Skin of body (tissue), 2 donors: ENCODE results near the gene CSRNP3. TPM values are rescaled to one million over a fixed set of nuclear protein-coding genes. Genes with fewer than 3 reads are reported as not detected.
"Not testable (repeated sequence)": the region's sequence is repeated elsewhere in the genome, so short reads cannot be mapped to it uniquely, and the experiment has no call there.

Experiments
- DNase-seq: peaks from one replicate; lab custom pipeline; 2025; lab: John Stamatoyannopoulos, UW
- total RNA-seq: library from RNA; depleted of rRNA; stranded (reverse); fragments of >200 nt; gene quantifications from one replicate; pipeline ENCODE4 v1.2.3, GENCODE V29; 2014

Gene CSRNP3
- total RNA-seq, 1 donor from 2014 or later, result 5.5 TPM

DNA sequence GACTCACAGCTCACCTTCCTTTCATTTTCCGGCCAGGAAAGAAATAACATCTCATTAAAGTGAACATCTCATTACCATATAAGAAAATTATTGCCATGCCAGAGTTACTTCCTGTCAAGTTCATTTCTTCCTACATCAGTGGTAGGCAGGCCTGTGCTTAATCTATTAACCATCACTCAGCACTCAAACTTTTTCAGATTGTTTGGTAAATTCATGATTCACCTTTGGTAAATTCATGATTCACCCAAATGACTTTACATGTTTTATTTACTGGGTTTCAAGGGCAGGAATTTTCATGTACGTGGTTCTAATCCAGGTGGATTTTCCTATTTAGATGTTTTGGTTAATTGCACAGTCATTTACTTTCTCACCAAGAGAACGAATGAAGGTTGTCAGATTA, 116.5 kb downstream of the CSRNP3 start:
- DNase-seq, result no peak

DNA sequence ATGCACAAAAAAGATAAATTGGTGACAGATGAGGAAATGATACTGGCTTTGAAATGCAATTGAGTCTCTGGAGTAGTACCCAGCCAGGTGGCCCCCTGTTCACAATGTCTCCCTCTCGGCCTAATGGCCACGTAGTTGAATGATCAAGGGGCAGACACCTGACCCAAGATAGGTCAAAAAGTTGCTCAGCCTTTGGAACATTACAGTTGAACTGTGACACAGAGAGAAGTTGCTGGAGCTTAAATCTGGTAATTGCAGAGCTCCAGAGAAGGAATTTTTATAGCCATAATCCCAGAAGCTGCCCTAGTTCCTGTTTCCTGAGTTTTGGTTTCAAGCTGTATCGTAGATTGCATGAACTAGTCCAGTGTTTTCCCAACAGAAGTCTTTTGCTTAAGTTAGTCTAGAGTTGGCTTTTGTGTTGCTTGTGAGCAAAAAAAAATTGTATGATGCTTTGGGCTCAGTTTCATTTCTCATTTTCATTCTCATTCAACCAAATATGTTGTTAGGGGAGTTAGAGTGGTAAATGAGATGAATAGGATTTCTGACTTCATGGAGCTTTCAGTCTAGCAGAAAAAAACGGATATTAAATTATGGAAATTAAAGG, 117.9 kb downstream of the CSRNP3 start:
- no peak for DNase-seq

DNA sequence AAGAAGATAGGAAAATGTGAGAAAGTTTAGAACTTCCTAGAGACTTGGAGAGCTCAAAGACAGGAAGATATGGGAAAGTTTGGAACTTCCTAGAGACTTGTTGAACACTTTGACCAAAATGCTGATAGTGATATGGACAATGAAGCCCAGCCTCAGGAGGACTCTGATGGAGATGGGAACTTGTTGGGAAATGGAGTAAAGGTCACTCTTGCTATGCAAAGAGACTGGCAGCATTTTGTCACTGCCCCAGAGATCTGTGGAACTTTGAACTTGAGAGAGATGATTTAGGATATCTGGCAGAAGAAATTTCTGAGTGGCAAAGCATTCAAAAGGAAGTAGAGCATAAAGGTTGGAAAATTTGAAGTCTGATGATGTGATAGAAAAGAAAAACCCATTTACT, 121.5 kb downstream of the CSRNP3 start:
- not testable (repeated sequence) for DNase-seq

DNA sequence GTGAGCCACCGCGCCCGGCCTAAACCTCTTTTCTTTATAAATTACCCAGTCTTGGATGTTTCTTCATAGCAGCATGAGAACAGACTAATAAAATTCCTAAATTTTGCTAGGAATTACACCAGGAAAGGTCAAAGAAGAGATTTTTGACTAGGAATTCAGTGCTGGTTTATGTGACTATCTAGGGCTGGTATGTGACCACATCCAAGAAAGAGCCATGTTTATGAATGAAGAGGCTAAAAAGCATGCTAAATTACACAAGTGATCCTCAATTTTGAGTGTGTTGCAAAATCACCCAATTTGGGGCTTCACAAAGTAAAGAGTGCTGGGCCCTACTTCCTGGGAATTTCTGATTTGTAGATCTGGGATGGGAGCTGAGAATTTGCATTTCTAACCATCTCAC, 123.6 kb downstream of the CSRNP3 start:
- DNase-seq, result no peak

DNA sequence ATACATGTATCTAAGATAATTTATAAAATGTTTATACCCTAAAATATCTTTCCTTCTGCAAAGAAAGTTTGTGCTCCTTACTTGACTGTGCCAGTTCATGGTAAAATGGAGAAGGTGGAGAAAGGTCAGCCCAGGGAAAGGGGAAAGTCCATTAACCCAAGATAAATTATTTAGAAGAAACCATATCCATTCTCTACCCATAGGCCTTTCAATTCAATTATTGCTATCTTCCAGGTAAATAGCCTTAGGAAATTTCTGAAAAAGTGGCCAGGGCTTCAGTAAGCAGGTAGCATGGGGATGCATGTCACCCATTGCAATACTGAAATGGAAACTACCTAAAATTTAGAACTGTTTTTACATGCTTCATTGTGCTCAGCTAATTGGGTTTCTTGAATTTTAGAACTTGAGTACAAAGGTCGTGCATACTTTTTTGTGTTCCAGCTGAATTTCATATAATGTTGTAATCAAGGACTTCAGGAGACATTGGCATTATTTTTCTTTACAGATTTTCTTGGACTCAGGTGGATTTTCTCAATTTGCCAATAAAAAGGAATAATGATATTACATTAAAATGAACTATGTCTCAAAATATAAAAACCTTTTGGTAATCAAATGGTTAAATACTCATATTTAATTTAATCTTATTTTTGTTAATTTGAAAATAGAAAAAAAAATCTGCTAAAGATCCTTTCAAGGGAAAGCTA, 124.9 kb downstream of the CSRNP3 start:
- DNase-seq, result no peak

DNA sequence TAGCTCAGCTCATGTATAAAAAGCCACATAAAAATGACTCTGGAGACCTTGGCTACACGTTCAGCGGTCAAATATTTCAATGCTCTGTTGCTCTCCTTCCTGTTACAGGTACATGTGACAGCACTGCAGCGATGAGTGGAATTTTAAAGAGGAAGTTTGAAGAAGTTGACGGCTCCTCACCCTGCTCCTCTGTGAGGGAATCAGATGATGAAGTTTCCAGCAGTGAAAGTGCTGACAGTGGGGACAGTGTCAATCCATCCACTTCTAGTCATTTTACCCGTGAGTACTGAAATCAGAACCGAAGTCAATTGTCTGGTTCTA, 125.4 kb downstream of the CSRNP3 start:
- no peak for DNase-seq

DNA sequence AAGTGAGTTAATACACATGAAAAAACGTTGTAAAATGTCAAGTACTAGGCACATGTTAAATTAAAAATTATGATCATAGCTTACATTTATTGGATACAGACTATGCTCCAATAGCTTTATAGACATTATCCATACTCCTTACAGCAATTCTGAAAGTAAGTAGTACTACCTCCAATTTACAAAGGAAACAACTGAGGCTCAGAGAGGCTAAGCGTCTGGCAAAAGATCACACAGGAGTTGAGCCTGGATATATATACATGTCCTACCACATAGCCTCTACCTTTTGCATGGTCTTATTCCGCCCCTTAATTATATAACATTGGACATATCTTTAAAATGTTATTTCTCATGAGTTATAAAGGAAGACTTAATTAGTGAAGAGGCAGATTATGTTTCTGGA, 127.3 kb downstream of the CSRNP3 start:
- DNase-seq, result no peak

DNA sequence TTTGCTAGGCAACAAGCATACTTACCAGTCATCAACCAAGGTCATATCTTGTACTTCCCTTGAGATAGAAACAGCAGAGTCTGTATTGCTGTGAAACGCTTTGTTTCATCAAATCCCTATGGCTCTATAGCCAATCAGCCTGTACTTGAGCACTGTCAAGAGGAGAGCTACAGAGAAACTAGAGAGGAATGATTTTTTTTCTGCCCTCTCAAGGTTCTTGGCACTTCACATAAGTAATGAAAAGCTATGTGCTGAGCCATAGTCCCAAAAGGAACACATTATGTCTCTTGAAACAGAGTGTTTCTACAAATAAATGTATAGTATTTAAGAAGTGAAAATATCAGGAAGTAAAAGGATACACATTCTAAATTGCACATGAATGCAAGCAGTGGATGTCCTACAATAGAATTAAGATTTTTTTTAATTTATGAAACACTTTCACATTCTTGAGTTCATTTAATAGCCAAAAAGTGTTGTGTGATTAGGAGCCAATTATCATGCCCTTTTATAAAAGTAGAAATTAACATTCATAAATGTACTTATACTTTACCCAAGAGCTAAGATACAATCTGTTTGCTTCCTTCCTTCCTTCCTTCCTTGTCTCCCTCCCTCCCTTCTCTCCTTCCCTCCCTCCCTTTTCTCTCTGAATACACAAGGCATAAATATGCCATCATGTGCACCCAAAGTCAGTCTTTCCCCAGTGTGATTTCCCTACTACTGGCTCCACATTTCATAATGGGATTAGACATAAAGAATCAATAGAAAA, 131.8 kb downstream of the CSRNP3 start:
- no peak for DNase-seq

DNA sequence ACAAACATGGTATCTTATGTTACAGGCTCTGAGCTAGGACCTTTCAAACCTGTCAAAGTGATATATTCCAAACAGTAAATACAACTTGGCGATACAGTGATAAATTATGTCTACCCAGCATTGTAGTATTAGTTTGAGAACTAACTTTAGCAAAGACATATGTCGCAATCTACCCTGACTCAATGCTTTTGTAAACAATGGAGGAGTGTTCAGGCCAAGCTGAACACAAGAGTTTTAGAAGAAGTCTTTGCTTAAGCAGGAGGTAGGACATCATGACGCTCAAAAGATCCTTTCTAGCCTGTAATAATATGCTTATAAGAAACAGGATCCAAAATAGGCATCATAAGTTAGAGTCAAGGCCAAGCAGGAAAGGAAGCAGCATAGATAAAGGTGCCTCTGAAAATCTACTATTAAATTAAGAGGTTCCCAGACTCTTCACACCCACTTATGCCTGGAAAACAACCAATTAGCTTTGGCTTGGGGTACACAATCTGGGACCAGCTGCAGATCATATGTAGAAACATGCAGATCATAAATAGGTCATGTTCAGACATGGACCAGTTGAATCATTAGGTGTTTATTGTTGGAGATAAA, 132.5 kb downstream of the CSRNP3 start:
- DNase-seq, result no peak

DNA sequence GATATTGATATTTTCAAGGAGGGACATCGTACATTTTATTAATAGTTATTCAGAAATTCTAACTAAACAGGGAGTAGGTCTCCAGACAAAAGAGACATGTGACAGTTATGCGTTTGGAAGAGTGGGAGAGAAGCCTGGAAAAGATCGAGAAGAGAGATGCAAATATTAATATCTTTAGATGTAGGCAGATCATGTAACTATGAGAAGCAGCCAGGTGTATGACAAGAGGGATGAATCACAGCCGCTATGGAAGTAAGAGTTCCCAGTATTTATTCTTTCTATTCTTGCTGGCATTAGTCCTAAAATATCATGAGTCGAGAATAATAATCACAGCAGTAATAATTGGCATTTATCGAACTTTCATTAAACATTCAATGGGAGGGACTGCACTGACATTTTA, 140.2 kb downstream of the CSRNP3 start:
- DNase-seq, result no peak

DNA sequence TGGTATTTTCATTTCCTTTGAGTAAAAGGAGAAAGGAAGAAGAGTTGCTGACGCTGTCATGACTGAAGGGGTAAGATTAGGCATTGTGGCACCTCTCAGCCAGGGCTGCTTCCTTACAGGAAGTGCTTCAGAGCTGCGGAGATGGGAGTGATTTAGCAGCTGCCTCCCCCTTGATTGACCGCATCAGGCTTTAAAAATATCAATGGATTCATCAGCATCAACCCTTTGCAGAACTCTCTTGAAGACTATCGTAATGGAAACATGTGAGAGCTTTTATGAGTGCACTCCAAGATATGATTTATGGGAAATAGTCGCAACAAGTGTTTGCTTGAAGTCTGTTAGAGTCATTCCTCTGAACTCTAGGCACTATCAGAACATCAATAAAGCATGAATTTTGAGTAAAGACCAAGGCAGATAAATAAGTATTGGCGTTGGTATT, 141.1 kb downstream of the CSRNP3 start:
- DNase-seq, result no peak

DNA sequence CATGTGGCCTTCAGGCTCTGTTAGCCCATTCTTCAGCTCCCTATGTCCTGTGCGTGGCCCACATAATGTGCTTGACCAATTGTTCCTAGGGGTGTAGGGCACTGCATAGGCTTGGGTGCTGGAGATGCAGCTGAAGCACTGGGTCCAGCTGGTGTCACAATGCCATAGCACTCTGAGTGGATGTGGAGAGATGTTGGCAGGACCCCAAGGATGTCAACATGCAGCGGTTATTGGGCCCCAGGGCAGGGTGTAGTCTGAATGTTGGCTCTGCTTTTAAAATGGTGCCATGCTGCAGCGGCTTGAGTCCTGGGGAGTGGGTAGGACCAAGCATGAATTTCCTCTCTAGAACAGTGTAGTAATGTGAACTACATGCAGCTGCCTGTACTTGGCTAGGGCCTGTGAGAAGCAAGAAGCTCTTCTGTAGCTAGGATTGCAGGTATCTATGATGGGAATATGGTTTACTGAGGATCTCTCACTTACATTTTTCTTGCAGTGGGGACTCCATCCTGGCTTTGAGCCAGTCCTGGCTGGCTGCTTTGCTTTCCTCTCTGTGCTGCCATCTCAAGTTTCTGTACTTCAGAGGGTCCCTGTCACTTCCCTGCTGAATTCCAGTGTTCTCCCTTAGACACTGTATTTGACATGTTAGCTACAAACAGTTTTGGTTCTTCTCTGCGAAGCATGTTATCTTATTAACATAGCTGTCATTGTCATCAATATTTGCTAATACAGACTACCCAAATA, 148.4 kb downstream of the CSRNP3 start:
- no peak for DNase-seq

DNA sequence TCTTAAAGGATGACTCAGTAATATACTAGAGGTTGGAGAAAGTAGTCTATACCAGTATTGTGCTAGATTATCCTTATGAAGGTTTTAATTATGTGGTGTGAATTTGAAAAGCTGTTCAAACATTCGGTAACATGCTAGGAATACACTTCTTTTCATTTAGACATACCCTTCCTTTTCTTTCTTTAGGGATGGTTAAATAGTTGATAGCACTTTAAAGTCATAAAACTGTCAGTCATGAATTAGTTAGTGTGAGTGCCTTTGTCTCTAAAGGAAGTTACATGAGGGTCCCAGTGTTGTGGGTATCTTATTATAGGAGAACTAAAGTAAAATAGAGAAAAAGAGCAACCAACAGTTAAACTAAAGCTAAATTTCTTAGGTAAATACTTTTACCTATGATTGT, 149.3 kb downstream of the CSRNP3 start:
- no peak for DNase-seq

DNA sequence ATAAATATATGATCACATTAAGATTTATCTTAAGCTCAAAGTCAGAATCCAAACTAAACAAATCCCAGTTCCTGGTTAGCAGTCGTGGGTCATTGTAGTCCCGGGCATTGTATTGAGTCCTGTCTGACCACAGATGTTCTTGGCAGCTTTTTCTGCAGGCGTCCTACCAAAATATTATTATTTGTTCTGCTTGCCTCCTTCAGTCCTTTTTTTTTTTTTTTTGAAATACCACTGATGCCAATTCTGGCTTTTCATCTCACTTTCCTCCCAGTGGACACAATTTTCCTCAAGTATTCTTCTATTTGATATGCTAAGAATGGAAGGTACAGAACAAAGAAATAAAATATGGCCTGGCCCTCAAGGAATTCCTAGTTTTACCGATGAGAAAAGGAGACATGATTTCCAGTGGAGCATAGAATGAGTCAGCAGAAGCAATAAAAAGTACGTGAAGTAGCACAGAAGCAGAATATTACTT, 151.6 kb downstream of the CSRNP3 start:
- DNase-seq, result no peak

DNA sequence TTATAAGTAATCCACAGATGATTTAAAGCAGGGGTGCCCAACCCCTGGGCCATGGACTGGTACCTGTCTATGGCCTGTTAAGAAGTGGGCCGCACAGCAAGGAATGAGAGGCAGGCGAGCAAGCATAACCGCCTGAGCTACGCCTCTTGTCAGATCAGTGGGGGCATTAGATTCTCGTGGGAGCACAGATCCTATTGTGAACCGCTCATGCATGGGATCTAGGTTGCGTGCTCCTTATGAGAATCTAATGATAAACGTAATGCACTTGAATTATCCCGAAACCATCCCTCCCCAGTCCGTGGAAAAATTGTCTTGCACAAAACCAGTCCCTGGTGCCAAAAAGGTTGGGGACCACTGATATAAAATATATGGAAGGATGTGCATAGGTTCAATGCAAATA, 153.7 kb downstream of the CSRNP3 start:
- DNase-seq, result no peak

DNA sequence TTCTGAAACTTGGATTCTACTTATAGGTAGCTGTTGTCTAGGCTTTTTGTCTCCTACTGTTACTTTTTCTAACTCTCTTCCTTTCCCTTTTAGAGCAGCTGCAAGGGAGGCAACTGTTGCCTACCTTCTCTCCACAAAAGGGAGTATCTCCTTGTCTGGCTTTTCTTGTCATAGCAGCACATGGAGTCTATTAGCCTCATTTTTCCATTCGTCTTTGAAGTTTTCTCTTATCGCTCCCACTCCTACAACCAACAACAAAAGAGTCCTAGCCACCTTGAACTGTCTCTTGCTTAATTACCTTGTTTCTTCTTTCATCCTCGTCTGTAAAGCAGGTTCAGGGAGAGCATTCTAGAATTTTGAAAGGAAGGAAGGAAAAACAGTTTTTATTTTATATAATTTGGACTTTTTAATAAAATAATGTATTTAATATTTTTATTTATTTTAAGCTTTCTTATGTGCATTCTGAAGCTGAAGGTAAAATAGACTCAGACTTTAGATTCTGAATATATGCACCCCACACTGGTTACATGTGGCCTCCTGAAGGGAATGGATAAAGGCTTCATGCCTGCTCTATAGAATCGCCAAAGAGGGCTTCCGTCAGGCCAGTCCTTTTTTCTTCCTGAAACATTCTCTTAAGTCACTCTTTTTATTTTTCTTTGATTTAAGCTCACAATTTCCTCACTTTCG, 154.4 kb downstream of the CSRNP3 start:
- no peak for DNase-seq

DNA sequence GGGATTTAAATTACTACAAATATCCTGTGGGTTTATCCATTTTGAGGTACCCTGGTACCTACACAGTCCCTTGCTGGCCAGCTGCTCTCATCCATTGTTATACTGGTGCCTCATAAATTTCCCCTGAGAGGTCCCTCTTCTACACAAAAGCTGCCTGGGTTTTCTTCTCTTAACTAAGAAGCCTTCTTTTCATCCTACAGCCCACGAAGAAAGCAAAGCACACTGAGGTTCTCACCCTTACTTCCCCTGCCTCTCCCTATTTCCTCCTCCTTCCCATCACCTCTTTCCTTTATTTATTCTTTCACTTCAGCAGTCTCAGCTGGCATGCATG, 154.9 kb downstream of the CSRNP3 start:
- DNase-seq, result no peak

DNA sequence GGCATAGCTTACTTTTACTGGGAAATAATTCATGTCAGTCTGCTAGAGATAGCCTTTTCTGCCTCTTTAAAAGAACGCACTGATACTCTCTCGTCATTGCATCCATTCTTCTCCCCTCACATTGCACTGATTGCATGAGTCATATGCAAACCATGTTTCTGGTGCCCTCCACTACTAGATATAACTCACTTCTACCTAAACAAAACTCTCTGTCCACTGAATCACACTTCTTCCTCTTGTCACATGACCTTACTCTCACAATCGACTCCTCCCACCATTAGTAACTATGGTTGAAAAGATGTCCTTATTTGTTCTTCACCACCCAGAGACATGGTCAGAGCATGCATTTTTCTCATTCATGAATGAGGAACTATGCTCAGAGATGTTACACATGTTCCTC, 158.0 kb downstream of the CSRNP3 start:
- DNase-seq, result no peak

DNA sequence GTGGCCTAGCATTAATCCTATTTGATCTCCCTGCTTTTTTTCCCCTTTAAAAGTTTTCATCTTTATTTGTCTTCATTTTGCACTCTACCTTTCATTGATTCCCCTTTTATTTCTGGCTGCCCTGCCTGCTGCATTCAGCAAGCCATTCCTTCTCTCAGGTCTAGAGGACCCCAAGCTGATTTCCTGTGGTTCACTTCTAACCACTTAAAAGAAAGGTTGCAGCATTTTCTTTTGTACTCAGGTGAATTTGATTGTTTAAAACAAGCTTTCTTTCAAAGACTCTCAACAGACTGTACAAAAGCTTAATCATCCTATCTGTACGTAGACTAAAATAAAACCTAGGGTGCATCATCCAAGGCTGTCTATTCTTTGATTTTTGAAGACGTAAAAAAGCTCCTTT, 160.3 kb downstream of the CSRNP3 start:
- no peak for DNase-seq

DNA sequence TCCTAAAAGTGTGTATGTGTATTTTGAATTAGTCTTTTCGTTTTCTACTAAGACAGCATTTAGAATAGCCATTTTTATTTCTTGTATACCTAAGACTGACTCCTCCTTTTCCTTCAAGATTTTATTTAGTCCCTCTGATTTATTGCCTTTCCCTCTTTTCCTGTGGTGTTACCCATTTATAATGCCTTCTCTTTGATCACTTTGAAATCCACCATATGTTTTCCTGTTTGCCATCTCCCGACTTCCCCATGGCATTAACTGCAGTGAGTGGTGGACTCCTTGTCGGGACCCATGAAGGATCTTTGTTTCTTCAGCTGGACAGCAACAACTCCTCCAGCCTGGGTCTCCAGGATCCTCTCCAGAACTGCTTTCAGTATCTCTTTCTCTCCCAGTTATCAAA, 160.7 kb downstream of the CSRNP3 start:
- DNase-seq, result no peak

DNA sequence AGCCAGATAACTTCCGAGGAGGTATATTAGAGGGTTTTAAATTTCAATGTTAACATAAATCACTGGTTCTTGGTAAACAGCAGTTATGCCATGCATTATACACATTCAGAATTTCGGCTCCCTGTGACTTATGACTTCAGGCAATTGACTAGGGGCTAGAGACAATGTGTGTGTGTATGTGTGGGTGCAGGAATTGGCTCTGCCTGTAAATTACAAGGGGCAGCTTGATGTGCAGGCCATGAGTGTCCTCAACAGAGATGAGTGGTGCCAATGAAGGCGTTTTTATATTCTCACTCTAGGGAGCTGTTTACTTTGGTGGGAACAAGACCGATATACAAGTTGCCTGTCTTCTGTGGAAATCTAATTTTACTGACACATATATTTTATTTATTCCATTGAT, 161.6 kb downstream of the CSRNP3 start:
- no peak for DNase-seq
